SIG-M5 (cell line): ENCODE data around the gene TFEB.
A peak's percentile ranks its signal among the peaks of the same experiment; 100 is the strongest.
"Not testable (repeated sequence)": the region's sequence is repeated elsewhere in the genome, so short reads cannot be mapped to it uniquely, and the experiment has no call there.

Source experiments
- DNase-seq: peaks from one replicate; lab custom pipeline; 2025; lab: John Stamatoyannopoulos, UW

TFEB gene

GRCh38 chr6:41735427-41736185, at the start of gene TFEB:
TFEB (minus strand) TSS chr6:41735608; CDS start chr6:41691213, 44,395 bp downstream.
- DNase-seq, result no peak

DNA sequence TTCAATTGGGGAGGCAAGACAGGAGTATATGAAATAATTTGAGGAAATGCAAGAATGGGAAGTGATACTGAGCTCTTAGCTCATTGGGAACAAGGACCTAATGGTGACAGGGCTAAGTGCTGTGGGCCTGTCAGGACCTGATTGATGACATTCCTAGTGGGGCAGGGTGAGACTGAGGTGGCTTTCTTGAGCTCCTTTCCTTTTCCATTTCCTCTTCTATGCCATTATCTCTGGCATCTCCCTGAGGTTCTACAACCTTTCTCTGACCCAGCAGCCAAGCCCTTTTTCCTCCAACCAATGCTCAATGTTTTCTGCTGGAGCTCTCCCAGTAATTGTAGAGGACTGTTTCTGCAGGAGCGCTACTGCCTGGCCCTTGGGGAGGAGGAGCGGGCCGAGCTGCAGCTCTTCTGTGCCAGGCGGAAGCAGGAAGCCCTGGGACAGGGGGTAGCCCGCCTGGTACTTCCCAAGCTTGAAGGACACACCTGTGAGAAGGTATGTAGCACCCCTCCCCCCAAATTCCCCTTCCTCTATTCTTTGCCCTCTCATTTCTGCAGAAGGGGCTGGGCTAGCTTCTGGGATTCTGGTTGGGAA, 49.3 kb upstream of the TFEB start:
- DNase-seq, result no peak

DNA sequence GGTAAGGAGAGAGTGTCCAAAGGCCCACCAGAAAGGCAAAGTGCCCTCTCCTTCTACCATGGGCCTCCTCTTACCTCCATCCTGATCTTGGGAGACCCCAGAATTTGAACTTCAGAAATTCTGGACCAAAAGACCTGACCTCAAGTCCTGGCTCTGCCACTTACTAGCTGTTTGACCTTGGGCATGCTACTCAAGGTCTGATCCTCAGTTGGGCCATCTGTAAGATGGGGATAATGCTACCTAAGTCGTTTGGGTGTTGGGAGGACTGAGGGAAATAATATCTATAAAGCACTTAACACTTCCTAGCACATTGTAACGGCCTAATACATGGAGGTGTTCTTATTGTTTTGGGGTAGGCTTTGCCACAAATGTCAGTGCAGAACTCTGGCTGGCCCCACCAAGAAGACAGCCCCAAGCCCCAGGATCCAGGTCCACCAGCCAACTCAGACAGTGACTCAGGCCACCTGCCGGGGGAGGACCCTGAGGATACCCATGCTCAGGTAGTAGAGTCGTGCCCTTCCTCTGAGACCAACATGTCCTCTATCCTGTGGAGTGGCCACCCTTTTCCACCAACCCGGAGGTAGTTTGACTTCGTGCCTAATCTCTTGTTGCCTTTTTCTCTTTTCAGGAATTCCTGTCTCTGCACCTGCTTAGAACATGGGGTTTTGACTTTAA, 47.8 kb upstream of the TFEB start:
- DNase-seq, result no peak

DNA sequence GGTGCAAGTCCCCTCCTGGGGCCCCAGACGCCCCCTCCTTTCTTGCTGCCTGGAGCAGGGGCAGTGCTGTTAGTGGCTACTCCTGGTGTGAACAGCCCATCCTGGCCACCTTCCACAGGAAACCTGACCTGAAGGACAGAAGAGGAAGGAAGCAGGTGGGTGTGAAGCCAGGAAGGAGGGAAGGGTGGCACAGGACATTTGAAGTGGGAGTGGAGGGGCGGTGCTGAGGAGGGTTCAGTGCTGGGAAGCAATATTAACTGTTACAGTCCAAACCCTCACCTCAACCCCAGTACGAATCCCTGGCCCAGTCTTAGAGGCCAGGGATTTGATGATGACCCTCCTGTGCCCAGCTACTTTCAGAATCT, 45.9 kb upstream of the TFEB start:
- no peak for DNase-seq

- DNase-seq, result no peak
Measured at GRCh38 chr6:41780551-41781365, 45.4 kb upstream of the TFEB start, which contains the start of gene PRICKLE4. PRICKLE4 (plus strand) TSS chr6:41780782; CDS start chr6:41783474, 2,692 bp downstream.

DNA sequence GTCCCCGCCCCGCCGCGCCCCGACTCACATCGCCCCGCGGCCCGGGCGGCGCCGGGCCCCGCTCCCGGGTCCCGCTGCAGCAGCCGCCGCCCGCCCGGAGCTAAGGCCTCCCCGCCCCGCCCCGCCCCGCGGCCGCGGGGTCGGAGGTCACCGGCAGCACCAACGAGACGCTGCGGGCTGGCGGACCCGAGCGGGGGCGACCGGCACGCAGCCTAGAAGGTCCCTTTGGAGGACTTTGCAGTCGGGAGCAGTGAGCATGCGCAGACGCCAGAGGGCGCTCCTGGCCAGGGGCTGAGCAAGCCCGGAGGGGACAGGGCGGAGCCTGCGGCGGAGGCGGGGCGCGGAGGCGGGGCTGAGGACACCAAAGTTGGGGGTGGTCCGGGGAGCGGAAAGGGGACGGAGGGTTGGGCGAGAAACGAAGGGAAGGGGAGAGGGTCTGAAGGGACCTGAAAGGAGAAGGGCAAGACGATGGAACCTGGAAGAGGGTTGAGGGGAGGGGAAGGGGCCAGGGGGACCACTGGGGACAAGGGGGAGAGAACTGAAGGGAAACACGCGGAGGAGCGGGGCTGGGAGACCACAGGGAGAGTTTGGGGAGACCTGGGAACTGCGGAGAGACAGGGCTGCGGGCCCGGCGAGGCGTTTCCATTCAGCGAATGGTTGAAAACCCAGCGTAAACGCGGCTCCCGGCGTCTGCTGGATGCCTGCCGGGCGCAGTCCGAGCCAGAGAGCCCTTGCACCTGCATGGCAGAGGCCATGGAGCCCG, 44.6 kb upstream of the TFEB start, which contains the start of gene FRS3:
Gene FRS3, minus strand, starts transcription at position 113 of the 763 bp plus-strand sequence. CDS start 2,913 bp downstream, outside the sequence.
- peak; percentile 13 for DNase-seq

GRCh38 chr6:41779336-41779735, 43.9 kb upstream of the TFEB start:
- DNase-seq, result no peak

GRCh38 chr6:41778895-41779294, 43.5 kb upstream of the TFEB start:
- DNase-seq, result no peak

DNA sequence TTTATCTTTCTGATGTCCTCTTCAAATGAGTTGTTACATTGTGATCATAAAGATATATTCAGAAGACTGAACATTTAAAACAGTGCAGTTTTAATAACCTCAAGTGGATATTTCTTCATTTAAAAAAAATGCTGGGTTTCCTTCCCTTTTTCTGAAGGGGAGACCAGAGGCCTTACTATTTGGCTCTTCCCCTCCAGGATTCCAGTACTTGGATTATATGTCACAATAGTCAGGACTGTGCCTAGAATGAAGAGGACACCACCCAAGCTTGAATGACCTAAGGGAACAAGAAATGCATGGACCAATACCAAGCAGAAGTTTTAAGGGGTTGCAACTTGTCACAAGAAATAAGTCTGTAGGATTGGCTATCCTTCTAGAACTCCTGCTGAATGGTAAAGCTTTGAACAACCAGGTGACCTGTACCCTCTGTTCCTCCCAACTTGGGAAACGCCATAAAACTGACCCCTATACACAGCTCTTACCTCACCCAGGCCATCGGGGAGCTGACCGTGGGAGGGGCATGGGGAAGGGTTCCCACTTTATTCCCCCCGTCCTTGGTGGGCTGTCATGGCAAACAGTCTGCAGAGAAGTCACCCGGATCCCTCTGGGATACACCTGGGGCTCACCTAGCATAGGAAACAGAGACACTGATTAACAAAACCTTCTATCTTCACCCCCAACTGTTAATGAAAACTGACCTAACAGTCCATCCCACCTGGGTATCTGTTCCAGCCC, 42.3 kb upstream of the TFEB start:
- DNase-seq, result no peak

GRCh38 chr6:41775293-41775882, 40.0 kb upstream of the TFEB start:
- no peak for DNase-seq

DNA sequence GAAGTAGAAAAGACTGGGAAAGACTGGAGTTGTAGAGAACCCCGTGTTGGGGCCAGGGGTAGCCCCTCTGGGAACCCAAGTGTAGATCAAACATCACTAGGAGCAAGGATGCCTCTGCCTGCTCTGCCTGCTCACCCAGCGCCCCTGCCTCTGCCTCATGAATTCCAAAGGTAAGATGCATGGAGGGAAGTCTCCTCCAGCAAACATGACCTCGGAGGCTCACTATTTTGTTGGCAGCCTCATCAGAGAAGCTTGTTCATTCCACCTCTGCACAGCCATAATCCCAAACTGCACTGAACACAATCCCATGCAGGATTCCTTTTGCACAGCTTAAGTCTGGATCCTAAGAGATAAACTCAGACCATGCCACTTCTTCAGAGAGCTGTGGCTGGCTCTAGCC, 39.4 kb upstream of the TFEB start:
- no peak for DNase-seq

- no peak for DNase-seq
Measured at GRCh38 chr6:41771058-41771983, 35.9 kb upstream of the TFEB start.

DNA sequence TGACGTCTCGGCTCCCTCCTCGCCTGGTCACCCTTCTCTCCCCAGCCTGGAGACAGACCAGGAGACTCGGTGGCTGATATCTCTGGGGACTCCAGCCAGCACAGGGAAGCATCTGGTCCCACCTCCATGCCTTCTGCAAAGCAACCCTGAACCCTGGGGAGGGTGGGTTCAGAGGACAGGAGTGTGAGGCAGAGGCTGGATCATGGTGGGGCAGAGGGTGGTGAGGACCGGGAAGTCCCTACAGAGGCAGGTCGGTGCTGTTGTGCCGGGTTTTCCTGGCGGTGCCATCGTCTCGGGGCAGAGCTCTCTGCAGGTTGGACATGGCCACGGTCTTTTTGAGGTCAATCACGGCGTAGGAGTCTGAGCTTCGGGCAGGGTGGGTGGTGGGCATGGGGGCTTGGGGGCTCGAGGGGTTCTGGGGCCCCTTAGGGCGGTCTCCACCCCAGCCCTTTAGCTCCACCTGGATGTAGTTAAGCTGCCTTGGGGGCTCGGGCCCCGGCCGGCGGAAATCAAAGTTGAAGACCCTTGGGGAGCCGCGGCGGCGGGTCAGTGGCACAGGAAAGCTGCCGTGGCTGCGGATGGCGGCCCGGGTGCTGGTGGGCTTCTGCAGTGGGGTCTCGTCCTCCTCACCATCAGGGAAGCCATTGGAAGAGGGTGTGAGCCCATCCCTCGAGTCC, 35.1 kb upstream of the TFEB start:
- DNase-seq, result no peak

DNA sequence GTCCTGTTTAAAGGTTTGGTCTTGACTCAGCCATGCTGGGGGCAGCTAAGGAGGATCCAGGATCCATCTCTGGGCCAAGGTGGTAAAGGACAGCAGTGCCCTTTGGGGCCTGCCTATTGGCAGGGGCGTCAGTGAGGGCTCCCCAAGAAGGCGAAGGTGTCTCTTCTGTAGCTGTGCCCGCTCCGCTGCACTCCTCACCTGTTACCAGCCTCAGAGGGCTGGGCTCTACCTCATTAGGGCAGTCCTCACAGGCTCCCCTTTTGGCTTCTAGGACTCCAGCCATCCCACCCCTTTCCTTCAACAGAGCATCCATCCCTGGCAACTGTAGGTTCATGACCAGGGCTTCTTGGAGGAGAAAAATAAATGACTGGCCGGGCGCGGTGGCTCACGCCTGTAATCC, 34.0 kb upstream of the TFEB start:
- no peak for DNase-seq

DNA sequence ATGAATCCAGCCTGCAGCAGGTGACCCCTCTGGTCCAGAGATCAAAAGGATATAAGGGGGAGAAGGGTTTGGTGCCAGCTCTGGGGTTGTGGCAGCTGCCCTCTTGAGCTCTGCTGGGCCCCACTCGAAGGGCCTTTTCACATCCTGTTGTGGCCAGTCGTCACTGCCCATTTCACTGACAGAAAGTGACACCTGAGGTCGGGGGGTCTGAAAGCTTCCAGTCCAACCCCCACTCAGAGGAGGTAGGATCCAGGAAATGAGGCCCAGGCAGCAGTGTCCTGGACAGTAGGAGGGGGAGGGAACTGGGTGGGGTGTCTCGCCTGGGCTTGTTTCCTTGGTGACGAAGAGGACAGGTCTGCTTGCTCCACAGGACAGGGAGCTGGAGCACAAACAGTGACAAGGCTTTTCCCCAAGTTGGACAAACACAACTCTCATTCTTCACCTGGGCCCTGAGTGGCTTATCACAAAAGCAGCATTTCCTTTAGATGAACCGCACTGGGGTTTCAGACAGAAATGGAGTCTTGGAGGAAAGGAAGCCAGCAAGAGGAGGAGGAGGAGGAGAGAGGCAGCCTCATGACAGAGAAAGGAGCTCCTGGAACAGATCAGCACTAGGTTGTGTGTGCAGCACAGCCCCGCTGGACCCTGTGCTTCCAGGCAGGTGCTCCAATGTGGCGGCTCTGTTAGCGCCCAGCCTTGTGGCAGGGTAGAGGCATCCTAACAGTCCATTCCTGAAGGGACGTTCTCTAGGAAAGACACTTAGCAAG, 33.3 kb upstream of the TFEB start:
- no peak for DNase-seq

- DNase-seq, result no peak
Measured at GRCh38 chr6:41767112-41767833, 31.9 kb upstream of the TFEB start.

- DNase-seq, result not testable (repeated sequence)
Measured at GRCh38 chr6:41766043-41766664, 30.7 kb upstream of the TFEB start.
